ENCODE data around the gene PARP12. TPM values are rescaled to one million over a fixed set of nuclear protein-coding genes. Genes with fewer than 3 reads are reported as not detected.

The PARP12 gene
- total RNA-seq, 2 experiments from 2014 or later: 25.7 to 28.7 TPM

DNA sequence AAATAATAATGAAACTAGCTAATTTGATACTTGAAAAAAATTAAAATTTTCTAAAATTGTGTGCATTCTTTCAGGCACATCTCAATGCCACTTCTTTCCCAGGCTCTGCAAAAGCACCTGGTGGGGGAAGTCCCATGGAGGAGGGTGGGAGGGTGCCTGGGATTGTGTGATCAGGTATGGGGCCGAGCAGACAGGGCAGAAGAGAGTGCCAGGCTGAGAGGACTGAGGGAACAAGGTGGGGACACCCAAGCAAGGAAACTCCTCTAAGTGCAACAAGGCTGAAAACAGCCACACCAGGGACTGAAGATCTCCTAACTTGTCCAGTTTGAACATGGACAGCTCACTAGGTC, 13.8 kb downstream of the PARP12 start:
- ChIA-PET CTCF (interaction anchor here (0.9 to 1.0 kb wide), 2 partner anchors 9 to 32 kb away, joined by 3 to 4 read pairs; no protein-coding TSS in a partner anchor), POLR2A (no interaction called here)
- no peak overlapping the region for H3K27ac Mint-ChIP-seq
- intact Hi-C loops (cut with DNase I, micrococcal nuclease): no loop called here
- DNase-seq: no peak
- H3K4me1 Mint-ChIP-seq: peaks cover 5% of the 10 kb centered on the region
- H3K27me3 Mint-ChIP-seq: no peaks in the 10 kb centered on the region
- peaks cover 22% of the 10 kb centered on the region for H3K36me3 Mint-ChIP-seq (ENCODE audit: low read depth)
- ATAC-seq: no peak
- H3K4me3 Mint-ChIP-seq: no peak overlapping the region
- H3K9me3 Mint-ChIP-seq (ENCODE audit: low read depth): no peaks in the 10 kb centered on the region

GRCh38 chr7:140048138-140048537, 14.6 kb downstream of the PARP12 start:
- Mint-ChIP-seq H3K27me3 (no peaks in the 10 kb centered on the region), H3K36me3 (ENCODE audit: low read depth) (peaks cover 20% of the 10 kb centered on the region), H3K4me1 (no peaks in the 10 kb centered on the region), H3K9me3 (ENCODE audit: low read depth) (no peaks in the 10 kb centered on the region), H3K27ac (no peak overlapping the region), H3K4me3 (no peak overlapping the region)
- ATAC-seq (no peak), DNase-seq (no peak)
- ChIA-PET POLR2A (interaction anchor here (0.6 kb wide), 1 partner anchor 429 kb away, joined by 3 read pairs; no protein-coding TSS in a partner anchor), CTCF (interaction anchor here (1.1 kb wide), 1 partner anchor 123 kb away, joined by 3 read pairs; no protein-coding TSS in a partner anchor)
- intact Hi-C loops (cut with DNase I, micrococcal nuclease): no loop called here

DNA sequence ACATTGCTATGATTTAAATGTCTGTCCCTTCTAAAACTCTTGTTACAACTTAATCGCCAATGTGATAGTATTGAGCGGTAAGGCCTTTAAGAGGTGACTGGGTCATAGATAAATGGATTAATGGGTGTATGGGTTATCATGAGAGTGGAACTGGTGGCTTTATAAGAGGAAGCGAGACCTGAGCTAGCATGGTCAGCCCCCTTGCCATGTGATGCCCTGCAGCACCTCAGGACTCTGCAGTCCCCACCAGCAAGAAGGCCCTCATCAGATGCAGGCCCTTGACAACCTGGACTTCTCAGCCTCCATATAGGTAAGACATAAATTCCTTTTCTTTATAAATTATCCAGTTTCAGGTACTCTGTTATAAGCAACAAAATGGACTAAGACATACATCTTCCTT, 15.6 kb downstream of the PARP12 start:
- Mint-ChIP-seq H3K4me3 (no peak overlapping the region), H3K9me3 (ENCODE audit: low read depth) (no peaks in the 10 kb centered on the region), H3K27ac (no peak overlapping the region), H3K36me3 (ENCODE audit: low read depth) (peaks cover 18% of the 10 kb centered on the region), H3K4me1 (no peaks in the 10 kb centered on the region), H3K27me3 (no peaks in the 10 kb centered on the region)
- ChIA-PET POLR2A (no interaction called here), CTCF (no interaction called here)
- ATAC-seq (no peak), DNase-seq (no peak)
- intact Hi-C loops (cut with DNase I, micrococcal nuclease): no loop called here

DNA sequence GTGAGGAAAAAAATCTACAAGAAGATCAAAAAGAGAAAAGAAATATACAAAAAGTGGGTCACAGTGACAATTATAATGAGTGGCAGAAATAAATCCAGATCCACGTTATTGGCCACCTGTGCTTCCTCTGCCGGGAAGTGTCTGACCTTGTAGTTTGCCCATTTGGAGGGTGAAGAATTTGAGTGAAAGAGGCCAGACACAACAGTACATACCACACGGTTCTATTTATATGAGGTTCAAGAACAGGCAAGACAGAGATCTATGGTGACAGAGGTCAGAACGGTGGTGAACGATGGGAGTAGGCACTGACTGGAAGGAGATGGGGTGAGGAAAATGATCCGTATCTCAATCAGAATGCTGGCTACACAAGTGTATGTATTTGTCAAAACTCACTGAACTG, 17.1 kb downstream of the PARP12 start:
- Mint-ChIP-seq H3K27ac (no peak overlapping the region), H3K9me3 (ENCODE audit: low read depth) (no peaks in the 10 kb centered on the region), H3K4me3 (no peak overlapping the region), H3K27me3 (no peaks in the 10 kb centered on the region), H3K36me3 (ENCODE audit: low read depth) (peaks cover 29% of the 10 kb centered on the region), H3K4me1 (no peaks in the 10 kb centered on the region)
- intact Hi-C loops (cut with DNase I, micrococcal nuclease): no loop called here
- ChIA-PET CTCF (no interaction called here), POLR2A (no interaction called here)
- ATAC-seq (no peak), DNase-seq (no peak)

- no peak overlapping the region for H3K27ac Mint-ChIP-seq
- intact Hi-C loops (cut with DNase I, micrococcal nuclease): no loop called here
Measured at GRCh38 chr7:140044251-140044650, 18.5 kb downstream of the PARP12 start.

DNA sequence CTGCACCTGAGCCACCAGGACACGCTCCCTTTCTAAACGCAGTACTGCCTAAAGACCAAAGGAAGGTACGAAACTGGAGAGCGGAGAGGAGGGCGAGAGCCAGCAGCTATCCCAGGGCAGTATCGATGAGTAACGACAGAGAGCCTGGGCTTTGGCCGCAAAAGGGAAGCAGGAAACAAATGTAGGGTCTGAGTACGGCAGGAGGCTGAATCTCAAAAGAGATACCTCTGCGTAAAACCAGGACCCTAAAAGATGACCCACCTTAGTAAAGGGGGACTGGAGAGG, 20.4 kb downstream of the PARP12 start:
- ATAC-seq (no peak), DNase-seq (no peak)
- peaks cover 38% of the 10 kb centered on the region for H3K36me3 Mint-ChIP-seq (ENCODE audit: low read depth)
- no peak overlapping the region for H3K4me3 Mint-ChIP-seq
- ChIA-PET CTCF (interaction anchor here (0.6 to 0.7 kb wide), 2 partner anchors 38 to 417 kb away, joined by 3 read pairs; no protein-coding TSS in a partner anchor), POLR2A (no interaction called here)
- H3K27ac Mint-ChIP-seq: no peak overlapping the region
- peaks cover 2% of the 10 kb centered on the region for H3K4me1 Mint-ChIP-seq
- no peaks in the 10 kb centered on the region for H3K9me3 Mint-ChIP-seq (ENCODE audit: low read depth)
- no peaks in the 10 kb centered on the region for H3K27me3 Mint-ChIP-seq
- intact Hi-C loops (cut with DNase I, micrococcal nuclease): no loop called here

More at GRCh38 chr7:140044251-140044650, 18.5 kb downstream of the PARP12 start:
- CTCF ChIA-PET: no interaction called here
- POLR2A ChIA-PET: no interaction called here
- Mint-ChIP-seq H3K4me3 (no peak overlapping the region), H3K36me3 (ENCODE audit: low read depth) (peaks cover 34% of the 10 kb centered on the region), H3K4me1 (peaks cover under 1% of the 10 kb centered on the region), H3K9me3 (ENCODE audit: low read depth) (no peaks in the 10 kb centered on the region), H3K27me3 (no peaks in the 10 kb centered on the region)
- ATAC-seq (no peak), DNase-seq (no peak)

- Mint-ChIP-seq H3K4me3 (no peak overlapping the region), H3K27me3 (no peaks in the 10 kb centered on the region), H3K36me3 (ENCODE audit: low read depth) (peaks cover 37% of the 10 kb centered on the region), H3K4me1 (peaks cover 2% of the 10 kb centered on the region), H3K9me3 (ENCODE audit: low read depth) (no peaks in the 10 kb centered on the region), H3K27ac (no peak overlapping the region)
- intact Hi-C loops (cut with DNase I, micrococcal nuclease): no loop called here
- ChIA-PET POLR2A (no interaction called here), CTCF (interaction anchor here (0.6 to 0.7 kb wide), 2 partner anchors 37 to 417 kb away, joined by 3 read pairs; no protein-coding TSS in a partner anchor)
- DNase-seq: no peak
- ATAC-seq: no peak
Measured at GRCh38 chr7:140041659-140042385, 20.9 kb downstream of the PARP12 start.

DNA sequence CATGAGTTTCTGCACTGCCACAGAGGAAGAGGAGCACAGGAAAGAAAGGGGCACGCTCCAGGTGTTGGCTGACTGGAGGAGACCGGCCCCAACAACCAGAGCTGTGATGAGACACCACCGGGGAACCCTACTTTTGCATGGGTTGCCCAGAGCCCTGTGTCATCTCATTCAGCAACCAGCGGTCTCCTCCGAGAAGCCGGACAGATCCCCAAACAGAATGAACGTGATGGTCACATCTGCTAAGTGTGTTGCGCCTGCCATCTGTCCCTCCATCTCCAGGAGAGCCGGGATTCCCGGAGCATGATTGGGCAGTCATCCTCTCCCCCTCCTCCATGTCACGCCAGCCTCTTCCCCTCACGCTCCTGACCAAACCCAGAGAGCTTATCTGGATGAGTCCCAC, 22.9 kb downstream of the PARP12 start:
- intact Hi-C loops (cut with DNase I, micrococcal nuclease): loop anchor here in 1 of 2 experiments (10.0 kb wide), 1 partner anchor 265 kb away; no protein-coding TSS in a partner anchor
- ChIA-PET CTCF (interaction anchor here (0.9 kb wide), 1 partner anchor 9 kb away, joined by 3 read pairs; no protein-coding TSS in a partner anchor), POLR2A (no interaction called here)
- DNase-seq: no peak
- Mint-ChIP-seq H3K27ac (no peak overlapping the region), H3K4me1 (peaks cover 15% of the 10 kb centered on the region), H3K4me3 (no peak overlapping the region), H3K36me3 (ENCODE audit: low read depth) (peaks cover 34% of the 10 kb centered on the region), H3K27me3 (no peaks in the 10 kb centered on the region), H3K9me3 (ENCODE audit: low read depth) (no peaks in the 10 kb centered on the region)
- ATAC-seq: no peak

DNA sequence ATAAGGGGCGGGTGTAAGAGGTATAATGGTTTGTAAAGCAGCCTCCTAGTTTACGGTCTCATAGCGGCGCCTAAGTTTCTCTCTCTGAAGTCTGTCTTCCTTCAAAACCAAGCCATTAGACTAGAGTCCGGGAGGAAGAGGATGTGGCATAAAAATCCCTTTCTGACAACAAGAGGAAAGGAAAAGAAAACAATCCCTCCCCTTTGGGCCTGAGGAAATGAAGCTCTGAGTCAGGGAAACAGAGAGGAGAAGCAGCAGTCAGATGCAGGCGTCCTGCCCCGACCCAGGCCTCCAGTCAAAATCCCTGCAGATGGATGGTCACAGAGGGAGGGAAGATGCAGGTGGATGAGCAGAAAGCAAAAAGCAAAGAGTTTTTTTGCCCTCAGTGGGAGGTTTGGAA, 23.7 kb downstream of the PARP12 start:
- POLR2A ChIA-PET: no interaction called here

GRCh38 chr7:140036224-140036962, 26.4 kb downstream of the PARP12 start:
- H3K4me1 Mint-ChIP-seq: peaks cover 25% of the 10 kb centered on the region
- H3K36me3 Mint-ChIP-seq (ENCODE audit: low read depth): peaks cover 37% of the 10 kb centered on the region
- ChIA-PET POLR2A (no interaction called here), CTCF (no interaction called here)
- H3K27me3 Mint-ChIP-seq: no peaks in the 10 kb centered on the region
- no peaks in the 10 kb centered on the region for H3K9me3 Mint-ChIP-seq (ENCODE audit: low read depth)
- ATAC-seq: peak; percentile 82
- intact Hi-C loops (cut with DNase I, micrococcal nuclease): loop anchor here in 1 of 2 experiments (10.0 kb wide), 1 partner anchor 268 kb away; no protein-coding TSS in a partner anchor
- peak; percentile 43 for DNase-seq
- H3K4me3 Mint-ChIP-seq: no peak overlapping the region
- H3K27ac Mint-ChIP-seq: no peak overlapping the region

More for the DNA sequence above, 23.7 kb downstream of the PARP12 start:
- intact Hi-C loops (cut with DNase I, micrococcal nuclease): loop anchor here in 1 of 2 experiments (10.0 kb wide), 1 partner anchor 266 kb away; no protein-coding TSS in a partner anchor
- Mint-ChIP-seq H3K4me1 (peaks cover 15% of the 10 kb centered on the region), H3K27ac (no peak overlapping the region), H3K36me3 (ENCODE audit: low read depth) (peaks cover 33% of the 10 kb centered on the region), H3K27me3 (no peaks in the 10 kb centered on the region), H3K9me3 (ENCODE audit: low read depth) (no peaks in the 10 kb centered on the region), H3K4me3 (no peak overlapping the region)
- ATAC-seq (no peak), DNase-seq (no peak)
- CTCF ChIA-PET: interaction anchor here (0.7 kb wide), 1 partner anchor 36 kb away, joined by 3 read pairs; no protein-coding TSS in a partner anchor

DNA sequence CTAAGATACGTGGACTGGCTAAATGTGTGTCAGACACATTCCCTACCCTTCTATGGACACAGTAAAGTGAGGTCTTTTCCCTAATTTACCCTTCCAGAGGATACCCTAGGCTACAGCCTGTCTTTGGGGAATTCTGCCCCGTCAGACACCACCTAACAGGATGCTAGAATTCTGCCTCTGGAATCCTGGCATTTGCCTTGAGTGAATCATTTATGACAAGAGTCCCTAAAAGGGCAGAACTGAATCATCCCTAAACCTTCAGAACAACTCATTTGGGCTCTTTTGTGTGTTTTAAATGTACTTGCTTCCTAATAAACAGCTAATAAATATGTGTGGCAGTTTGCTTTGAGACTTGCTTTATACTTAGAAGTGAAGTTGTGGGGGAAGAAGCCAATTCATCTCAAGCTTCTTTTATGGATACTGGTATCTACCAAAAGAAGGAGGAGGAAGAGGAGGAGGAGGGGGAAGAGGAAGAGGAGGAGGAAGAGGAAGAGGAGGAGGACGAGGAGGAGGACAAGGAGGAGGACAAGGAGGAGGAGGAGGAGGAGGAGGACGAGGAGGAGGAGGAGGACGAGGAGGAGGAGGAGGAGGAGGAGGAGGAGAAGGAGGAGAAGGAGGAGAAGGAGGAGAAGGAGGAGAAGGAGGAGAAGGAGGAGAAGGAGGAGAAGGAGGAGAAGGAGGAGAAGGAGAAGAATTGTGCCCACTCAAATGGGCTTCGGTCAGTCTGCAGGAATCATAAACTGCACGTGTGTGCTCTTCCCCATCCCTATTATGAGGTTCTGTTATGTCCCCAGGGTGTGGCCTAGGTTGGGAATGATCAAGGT, 27.1 kb downstream of the PARP12 start:
- DNase-seq (no peak), ATAC-seq (no peak)
- H3K9me3 Mint-ChIP-seq (ENCODE audit: low read depth): no peaks in the 10 kb centered on the region
- ChIA-PET CTCF (interaction anchor here (0.6 to 1.3 kb wide), 3 partner anchors 9 to 417 kb away, joined by 3 to 4 read pairs (median 3); no protein-coding TSS in a partner anchor), POLR2A (no interaction called here)
- H3K27ac Mint-ChIP-seq: no peak overlapping the region
- H3K27me3 Mint-ChIP-seq: no peaks in the 10 kb centered on the region
- peaks cover 25% of the 10 kb centered on the region for H3K4me1 Mint-ChIP-seq
- peaks cover 33% of the 10 kb centered on the region for H3K36me3 Mint-ChIP-seq (ENCODE audit: low read depth)
- H3K4me3 Mint-ChIP-seq: no peak overlapping the region
- intact Hi-C loops (cut with DNase I, micrococcal nuclease): loop anchor here in 1 of 2 experiments (10.0 kb wide), 1 partner anchor 269 kb away; no protein-coding TSS in a partner anchor
